LNCaP clone FGC (cell line): ENCODE measurements around the gene PTPN11.

Source experiments
- DNase-seq: peaks from one replicate; pipeline ENCODE4 v3.0.0-alpha.2; 2011; ENCODE audit warnings: low read depth
- H3K4me3 ChIP-seq: 2 replicates; pipeline ENCODE4 v1.5.1; 2011; ENCODE audit warnings: mild to moderate bottlenecking, low read depth, low read length, control low read depth
- CTCF ChIP-seq: IDR thresholded peaks from 2 replicates; pipeline ENCODE4 v1.5.1; 2012; ENCODE audit warnings: mild to moderate bottlenecking; ENCODE audit not compliant: control insufficient read depth, insufficient read depth; ENCODE audit errors: extremely low read depth

Gene PTPN11

GRCh38 chr12:112539221-112539620, 120.5 kb downstream of the PTPN11 start:
- no peak for DNase-seq
- peak; percentile 6; the same call in 1 of the 2 replicates for TF ChIP-seq CTCF
- no peak overlapping the region for H3K4me3 ChIP-seq

GRCh38 chr12:112540021-112540420, 121.3 kb downstream of the PTPN11 start:
- no peak overlapping the region for H3K4me3 ChIP-seq
- no peak for DNase-seq
- no peak for TF ChIP-seq CTCF

GRCh38 chr12:112543751-112544150, 125.0 kb downstream of the PTPN11 start:
- TF ChIP-seq CTCF: no peak
- no peak for DNase-seq
- no peak overlapping the region for H3K4me3 ChIP-seq

- DNase-seq: no peak
- no peak for TF ChIP-seq CTCF
- H3K4me3 ChIP-seq: no peak overlapping the region
Measured at GRCh38 chr12:112546339-112546738, 127.6 kb downstream of the PTPN11 start.

GRCh38 chr12:112546996-112547395, 128.2 kb downstream of the PTPN11 start:
- no peak overlapping the region for H3K4me3 ChIP-seq
- DNase-seq: no peak
- no peak for TF ChIP-seq CTCF

GRCh38 chr12:112549031-112549430, 130.3 kb downstream of the PTPN11 start:
- no peak for TF ChIP-seq CTCF
- DNase-seq: no peak
- H3K4me3 ChIP-seq: no peak overlapping the region

GRCh38 chr12:112551681-112552080, 132.9 kb downstream of the PTPN11 start:
- no peak overlapping the region for H3K4me3 ChIP-seq
- no peak for TF ChIP-seq CTCF
- DNase-seq: no peak
